MM.1S (cell line): ENCODE data around the gene GIPC1.

Source experiments
- DNase-seq: peaks from one replicate; pipeline ENCODE4 v3.0.0-alpha.2; 2015
- H2AFZ ChIP-seq: fragments of 300-600 bp; sonication (generic); 2 replicates; pipeline ENCODE4 v1.6.0; 2016; ENCODE audit warnings: antibody characterized with exemption, low read length
- H3F3A ChIP-seq: fragments of 300-600 bp; sonication (generic); 2 replicates; pipeline ENCODE4 v1.6.1; 2016; ENCODE audit warnings: mild to moderate bottlenecking, antibody characterized with exemption, low read length, moderate library complexity, mixed read lengths; ENCODE audit not compliant: insufficient read depth
- H3K27ac ChIP-seq: fragments of 300-600 bp; sonication (generic); 2 replicates; pipeline ENCODE4 v1.5.1; 2016; ENCODE audit warnings: mild to moderate bottlenecking, low read length
- H3K27me3 ChIP-seq: fragments of 300-600 bp; sonication (generic); replicated peaks from 2 replicates; pipeline ENCODE4 v1.6.0; 2016; ENCODE audit warnings: low read length; ENCODE audit not compliant: insufficient read depth
- H3K36me3 ChIP-seq: fragments of 300-600 bp; sonication (generic); replicated peaks from 2 replicates; pipeline ENCODE4 v1.6.1; 2016; ENCODE audit warnings: mild to moderate bottlenecking, low read length, mixed read lengths; ENCODE audit not compliant: insufficient read depth
- H3K4me1 ChIP-seq: fragments of 300-600 bp; sonication (generic); 2 replicates; pipeline ENCODE4 v1.6.1; 2016; ENCODE audit warnings: low read length, mixed read lengths
- H3K4me2 ChIP-seq: fragments of 300-600 bp; sonication (generic); 2 replicates; pipeline ENCODE4 v1.6.0; 2016; ENCODE audit warnings: low read depth, low read length
- H3K4me3 ChIP-seq: fragments of 300-600 bp; sonication (generic); 2 replicates; pipeline ENCODE4 v1.5.1; 2016; ENCODE audit warnings: low read length, mixed read lengths
- H3K79me2 ChIP-seq: fragments of 300-600 bp; sonication (generic); 2 replicates; pipeline ENCODE4 v1.6.1; 2016; ENCODE audit warnings: mixed run types, low read length, mixed read lengths
- H3K9ac ChIP-seq: fragments of 300-600 bp; sonication (generic); 2 replicates; pipeline ENCODE4 v1.6.1; 2016; ENCODE audit warnings: low read length, mixed read lengths
- H3K9me2 ChIP-seq: fragments of 300-600 bp; sonication (generic); replicated peaks from 2 replicates; pipeline ENCODE4 v1.6.1; 2016; ENCODE audit warnings: mild to moderate bottlenecking, low read length, mixed read lengths; ENCODE audit not compliant: insufficient read depth
- H3K9me3 ChIP-seq: fragments of 300-600 bp; sonication (generic); replicated peaks from 2 replicates; pipeline ENCODE4 v1.6.1; 2016; ENCODE audit warnings: mild to moderate bottlenecking, low read length, mixed read lengths; ENCODE audit not compliant: insufficient read depth
- H4K20me1 ChIP-seq: fragments of 300-600 bp; sonication (generic); 2 replicates; pipeline ENCODE4 v1.6.1; 2016; ENCODE audit warnings: mild to moderate bottlenecking, low read length, moderate library complexity, mixed read lengths; ENCODE audit not compliant: insufficient read depth
- EZH2 ChIP-seq: fragments of 300-600 bp; sonication (generic); optimal IDR thresholded peaks from 2 replicates; pipeline ENCODE3; 2017; ENCODE audit warnings: low read depth, mild to moderate bottlenecking, antibody characterized with exemption, low read length, mixed read lengths
- EZH2phosphoT487 ChIP-seq: fragments of 300-600 bp; sonication (generic); IDR thresholded peaks from 2 replicates; pipeline ENCODE4 v1.6.1; 2018; ENCODE audit warnings: antibody characterized with exemption, low read length
- TF ChIP-seq, protein P1 (sequence below): fragments of 300-600 bp; sonication (generic); IDR thresholded peaks from 2 replicates; pipeline ENCODE4 v1.5.1; 2016; ENCODE audit warnings: antibody characterized with exemption, low read length, mixed read lengths

The GIPC1 gene

DNA sequence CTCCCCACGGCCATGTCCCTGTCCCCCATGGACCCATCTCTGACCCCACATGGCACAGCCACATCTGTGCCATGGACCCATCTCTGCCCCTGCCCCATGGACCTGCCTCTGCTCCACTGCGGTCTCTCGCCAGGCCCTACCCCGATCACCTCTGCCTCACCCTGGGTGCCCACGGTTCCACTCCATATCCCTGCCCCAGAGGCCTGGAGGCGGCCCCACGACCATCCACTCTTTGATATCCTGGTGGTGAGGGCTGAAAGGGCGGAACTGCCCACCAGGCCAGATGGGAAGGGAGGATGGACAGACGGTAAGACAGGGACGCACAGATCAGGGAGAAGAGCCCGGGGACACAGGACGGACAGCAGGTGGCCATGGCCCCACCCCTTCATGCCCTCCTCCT is 21.1 kb downstream of the GIPC1 start:
- no peaks in the 10 kb centered on the region for H3K4me1 ChIP-seq
- TF ChIP-seq, protein P1, sequence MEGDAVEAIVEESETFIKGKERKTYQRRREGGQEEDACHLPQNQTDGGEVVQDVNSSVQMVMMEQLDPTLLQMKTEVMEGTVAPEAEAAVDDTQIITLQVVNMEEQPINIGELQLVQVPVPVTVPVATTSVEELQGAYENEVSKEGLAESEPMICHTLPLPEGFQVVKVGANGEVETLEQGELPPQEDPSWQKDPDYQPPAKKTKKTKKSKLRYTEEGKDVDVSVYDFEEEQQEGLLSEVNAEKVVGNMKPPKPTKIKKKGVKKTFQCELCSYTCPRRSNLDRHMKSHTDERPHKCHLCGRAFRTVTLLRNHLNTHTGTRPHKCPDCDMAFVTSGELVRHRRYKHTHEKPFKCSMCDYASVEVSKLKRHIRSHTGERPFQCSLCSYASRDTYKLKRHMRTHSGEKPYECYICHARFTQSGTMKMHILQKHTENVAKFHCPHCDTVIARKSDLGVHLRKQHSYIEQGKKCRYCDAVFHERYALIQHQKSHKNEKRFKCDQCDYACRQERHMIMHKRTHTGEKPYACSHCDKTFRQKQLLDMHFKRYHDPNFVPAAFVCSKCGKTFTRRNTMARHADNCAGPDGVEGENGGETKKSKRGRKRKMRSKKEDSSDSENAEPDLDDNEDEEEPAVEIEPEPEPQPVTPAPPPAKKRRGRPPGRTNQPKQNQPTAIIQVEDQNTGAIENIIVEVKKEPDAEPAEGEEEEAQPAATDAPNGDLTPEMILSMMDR, result no peak
- TF ChIP-seq EZH2 (no peak), EZH2phosphoT487 (no peak)
- H3K36me3 ChIP-seq, result no peaks in the 10 kb centered on the region
- H3K9me2 ChIP-seq, result no peaks in the 10 kb centered on the region
- H4K20me1 ChIP-seq, result no peaks in the 10 kb centered on the region
- H3K4me2 ChIP-seq, result no peak overlapping the region
- H3K9me3 ChIP-seq, result no peaks in the 10 kb centered on the region
- DNase-seq, result no peak
- no peak overlapping the region for H3K27ac ChIP-seq
- H3K79me2 ChIP-seq, result no peaks in the 10 kb centered on the region
- H3K9ac ChIP-seq, result no peak overlapping the region
- H3K4me3 ChIP-seq, result no peak overlapping the region
- H2AFZ ChIP-seq, result no peak overlapping the region
- H3F3A ChIP-seq, result no peaks in the 10 kb centered on the region
- peaks cover 48% of the 10 kb centered on the region for H3K27me3 ChIP-seq

DNA sequence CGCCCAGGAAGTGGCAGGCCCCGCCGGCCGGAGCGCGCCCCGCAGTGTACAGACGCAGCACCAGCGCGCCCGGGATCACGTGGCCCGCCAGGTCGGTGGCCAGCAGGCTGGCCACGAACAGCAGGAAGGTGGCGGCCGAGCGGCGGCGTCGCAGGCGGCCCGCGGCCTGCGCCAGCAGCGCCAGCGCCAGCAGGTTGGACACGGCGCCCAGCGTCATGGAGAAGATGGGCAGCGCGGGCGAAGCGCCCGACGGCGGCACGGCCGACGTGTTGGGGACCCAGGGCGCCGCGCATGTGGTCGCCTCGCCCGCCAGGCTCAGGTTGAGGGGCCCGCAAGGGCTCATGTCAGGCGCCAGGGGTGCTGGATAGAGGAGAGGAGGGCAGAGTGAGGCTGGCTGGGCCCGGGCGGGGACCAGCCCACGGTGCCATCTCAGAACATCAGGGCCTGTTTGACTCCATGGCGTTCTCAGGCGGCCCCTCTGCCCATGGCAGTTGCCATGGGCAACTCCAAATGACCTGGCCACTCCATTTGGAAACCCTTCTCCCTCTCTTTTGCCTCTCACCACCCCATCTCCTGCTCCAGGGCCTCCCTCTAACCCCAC is 21.8 kb downstream of the GIPC1 start:
- Histone ChIP-seq H3K9me3 (no peaks in the 10 kb centered on the region), H3K4me1 (no peaks in the 10 kb centered on the region), H4K20me1 (no peaks in the 10 kb centered on the region), H3K9ac (no peak overlapping the region), H3K4me3 (no peak overlapping the region), H3K36me3 (no peaks in the 10 kb centered on the region), H3K27ac (no peak overlapping the region), H3K9me2 (no peaks in the 10 kb centered on the region), H3K4me2 (no peak overlapping the region), H2AFZ (no peak overlapping the region), H3K79me2 (no peaks in the 10 kb centered on the region), H3F3A (no peaks in the 10 kb centered on the region), H3K27me3 (peaks cover 48% of the 10 kb centered on the region)
- DNase-seq, result no peak
- TF ChIP-seq EZH2 (no peak), EZH2phosphoT487 (no peak)
- TF ChIP-seq, protein P1, result no peak

DNA sequence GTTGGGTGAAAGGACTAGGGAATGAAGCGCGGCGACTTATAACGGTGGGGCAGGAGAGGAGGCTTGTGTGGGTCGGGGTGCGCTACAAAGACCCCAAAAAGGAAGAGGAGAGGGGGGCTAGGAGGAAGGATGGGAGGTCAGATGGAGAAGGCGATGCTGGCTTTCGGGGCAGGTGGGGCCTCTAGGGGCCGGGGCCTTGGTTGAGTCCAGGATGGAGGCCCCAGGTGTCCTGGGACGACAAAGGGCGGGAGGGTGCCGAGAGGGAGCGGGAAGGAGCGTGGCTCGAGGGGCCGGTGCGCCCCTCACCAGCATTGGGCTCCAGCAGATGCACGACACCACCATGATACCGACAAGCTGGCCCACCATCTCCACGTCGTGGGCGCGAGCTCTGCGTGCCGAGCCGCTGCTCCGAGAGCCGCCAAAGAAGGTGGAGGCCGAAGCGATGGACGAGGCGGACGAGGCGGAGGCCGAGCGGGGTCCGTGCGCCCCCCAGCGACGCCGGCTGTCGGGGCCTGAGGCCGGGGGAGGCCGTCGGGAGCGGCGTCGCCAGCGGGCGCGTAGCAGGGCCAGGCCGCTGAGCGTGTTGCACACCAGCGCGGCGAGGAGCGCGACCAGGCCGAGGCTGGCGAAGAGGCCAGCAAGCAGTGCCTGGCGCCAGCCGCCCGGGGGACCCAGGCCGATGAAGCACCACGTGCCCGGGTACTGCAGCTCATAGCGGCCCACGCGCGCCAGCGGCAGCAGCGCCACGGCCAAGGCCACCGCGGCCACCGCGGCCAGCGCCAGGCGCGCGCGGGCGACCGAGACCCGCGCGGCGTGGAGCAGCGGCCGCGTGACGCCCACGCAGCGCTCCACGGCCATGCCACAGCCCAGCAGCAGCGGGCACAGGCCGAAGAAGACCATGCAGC is 22.6 kb downstream of the GIPC1 start:
- no peak overlapping the region for H3K4me3 ChIP-seq
- H3K27ac ChIP-seq, result no peak overlapping the region
- H3K4me1 ChIP-seq, result no peaks in the 10 kb centered on the region
- no peaks in the 10 kb centered on the region for H3K36me3 ChIP-seq
- no peaks in the 10 kb centered on the region for H3F3A ChIP-seq
- H3K9me3 ChIP-seq, result no peaks in the 10 kb centered on the region
- H2AFZ ChIP-seq, result no peak overlapping the region
- no peak for DNase-seq
- peaks cover 48% of the 10 kb centered on the region for H3K27me3 ChIP-seq
- H4K20me1 ChIP-seq, result no peaks in the 10 kb centered on the region
- H3K9me2 ChIP-seq, result no peaks in the 10 kb centered on the region
- H3K4me2 ChIP-seq, result no peak overlapping the region
- TF ChIP-seq, protein P1, result no peak
- TF ChIP-seq EZH2 (no peak), EZH2phosphoT487 (no peak)
- no peaks in the 10 kb centered on the region for H3K79me2 ChIP-seq
- H3K9ac ChIP-seq, result no peak overlapping the region
